Neural progenitor cell (in vitro differentiated cells): ENCODE data around the gene CDK17.

ENCODE experiments used
- EZH2phosphoT487 ChIP-seq: fragments of 200-600 bp; sonication (generic); IDR thresholded peaks from 2 replicates; pipeline ENCODE4 v1.6.1; 2017; ENCODE audit warnings: antibody characterized with exemption
- TF ChIP-seq, protein P1 (sequence below): fragments of 200-600 bp; sonication (generic); IDR thresholded peaks from 2 replicates; pipeline ENCODE4 v1.5.1; 2017; ENCODE audit warnings: antibody characterized with exemption, mild to moderate bottlenecking

DNA sequence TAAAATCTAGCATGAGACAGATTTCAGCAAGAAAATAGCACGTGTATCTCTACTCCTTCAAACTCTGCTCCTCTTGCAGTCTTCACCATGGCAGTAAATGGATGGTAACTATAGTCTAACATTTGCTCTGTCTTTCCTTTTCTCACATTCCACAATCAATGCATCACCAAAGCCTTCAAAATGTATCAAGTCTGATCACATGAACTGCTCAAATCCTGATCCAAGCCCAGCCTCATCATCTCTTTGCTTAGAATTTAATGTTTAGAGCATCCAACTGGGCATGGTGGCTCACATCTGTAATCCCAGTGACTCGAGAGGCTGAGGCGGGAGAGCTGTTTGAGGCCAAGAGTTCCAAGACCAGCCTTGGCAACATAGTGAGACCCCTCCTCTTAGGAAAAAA is 45.9 kb downstream of the CDK17 start:
- TF ChIP-seq, protein P1, sequence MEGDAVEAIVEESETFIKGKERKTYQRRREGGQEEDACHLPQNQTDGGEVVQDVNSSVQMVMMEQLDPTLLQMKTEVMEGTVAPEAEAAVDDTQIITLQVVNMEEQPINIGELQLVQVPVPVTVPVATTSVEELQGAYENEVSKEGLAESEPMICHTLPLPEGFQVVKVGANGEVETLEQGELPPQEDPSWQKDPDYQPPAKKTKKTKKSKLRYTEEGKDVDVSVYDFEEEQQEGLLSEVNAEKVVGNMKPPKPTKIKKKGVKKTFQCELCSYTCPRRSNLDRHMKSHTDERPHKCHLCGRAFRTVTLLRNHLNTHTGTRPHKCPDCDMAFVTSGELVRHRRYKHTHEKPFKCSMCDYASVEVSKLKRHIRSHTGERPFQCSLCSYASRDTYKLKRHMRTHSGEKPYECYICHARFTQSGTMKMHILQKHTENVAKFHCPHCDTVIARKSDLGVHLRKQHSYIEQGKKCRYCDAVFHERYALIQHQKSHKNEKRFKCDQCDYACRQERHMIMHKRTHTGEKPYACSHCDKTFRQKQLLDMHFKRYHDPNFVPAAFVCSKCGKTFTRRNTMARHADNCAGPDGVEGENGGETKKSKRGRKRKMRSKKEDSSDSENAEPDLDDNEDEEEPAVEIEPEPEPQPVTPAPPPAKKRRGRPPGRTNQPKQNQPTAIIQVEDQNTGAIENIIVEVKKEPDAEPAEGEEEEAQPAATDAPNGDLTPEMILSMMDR, result no peak
- TF ChIP-seq EZH2phosphoT487, result no peak
